HL-60 (cell line): ENCODE data around the gene MYO7A.

ENCODE experiments used
- POLR2AphosphoS5 ChIP-seq: IDR thresholded peaks from 2 replicates; pipeline ENCODE4 v1.6.1; 2012; ENCODE audit warnings: low read depth
- SPI1 ChIP-seq: IDR thresholded peaks from 2 replicates; pipeline ENCODE4 v1.6.1; 2012; ENCODE audit warnings: low read depth, mild to moderate bottlenecking, borderline replicate concordance
- TF ChIP-seq, protein P1 (sequence below): IDR thresholded peaks from one replicate; pipeline ENCODE4 v1.5.1; 2011; ENCODE audit warnings: low read length, control low read depth, inconsistent platforms; ENCODE audit not compliant: insufficient read depth
- TF ChIP-seq, protein P2 (sequence below): IDR thresholded peaks from 2 replicates; pipeline ENCODE4 v1.6.1; 2012; ENCODE audit warnings: low read depth; ENCODE audit not compliant: insufficient replicate concordance

DNA sequence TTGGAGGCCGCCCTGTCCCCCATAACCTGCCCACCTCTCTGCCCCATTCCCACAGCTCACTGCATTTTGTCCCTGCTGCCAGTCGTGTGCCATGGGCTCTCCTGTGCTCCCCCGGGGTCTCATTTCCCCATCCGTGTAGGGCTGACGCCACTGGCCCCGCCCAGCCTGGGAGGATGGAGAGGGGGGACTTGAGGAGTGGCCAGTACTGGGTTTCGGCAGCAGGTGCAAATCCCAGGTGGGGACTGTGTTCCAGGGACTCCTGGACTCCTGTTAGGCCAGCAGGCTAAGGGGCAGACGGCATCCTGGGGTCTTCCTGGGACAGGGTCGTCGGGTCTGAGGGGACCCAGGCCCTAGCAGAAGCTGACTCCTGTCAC is 1.2 kb upstream of the MYO7A start:
- TF ChIP-seq, protein P1, sequence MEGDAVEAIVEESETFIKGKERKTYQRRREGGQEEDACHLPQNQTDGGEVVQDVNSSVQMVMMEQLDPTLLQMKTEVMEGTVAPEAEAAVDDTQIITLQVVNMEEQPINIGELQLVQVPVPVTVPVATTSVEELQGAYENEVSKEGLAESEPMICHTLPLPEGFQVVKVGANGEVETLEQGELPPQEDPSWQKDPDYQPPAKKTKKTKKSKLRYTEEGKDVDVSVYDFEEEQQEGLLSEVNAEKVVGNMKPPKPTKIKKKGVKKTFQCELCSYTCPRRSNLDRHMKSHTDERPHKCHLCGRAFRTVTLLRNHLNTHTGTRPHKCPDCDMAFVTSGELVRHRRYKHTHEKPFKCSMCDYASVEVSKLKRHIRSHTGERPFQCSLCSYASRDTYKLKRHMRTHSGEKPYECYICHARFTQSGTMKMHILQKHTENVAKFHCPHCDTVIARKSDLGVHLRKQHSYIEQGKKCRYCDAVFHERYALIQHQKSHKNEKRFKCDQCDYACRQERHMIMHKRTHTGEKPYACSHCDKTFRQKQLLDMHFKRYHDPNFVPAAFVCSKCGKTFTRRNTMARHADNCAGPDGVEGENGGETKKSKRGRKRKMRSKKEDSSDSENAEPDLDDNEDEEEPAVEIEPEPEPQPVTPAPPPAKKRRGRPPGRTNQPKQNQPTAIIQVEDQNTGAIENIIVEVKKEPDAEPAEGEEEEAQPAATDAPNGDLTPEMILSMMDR = no peak
- TF ChIP-seq SPI1 (no peak), POLR2AphosphoS5 (no peak)
- TF ChIP-seq, protein P2, sequence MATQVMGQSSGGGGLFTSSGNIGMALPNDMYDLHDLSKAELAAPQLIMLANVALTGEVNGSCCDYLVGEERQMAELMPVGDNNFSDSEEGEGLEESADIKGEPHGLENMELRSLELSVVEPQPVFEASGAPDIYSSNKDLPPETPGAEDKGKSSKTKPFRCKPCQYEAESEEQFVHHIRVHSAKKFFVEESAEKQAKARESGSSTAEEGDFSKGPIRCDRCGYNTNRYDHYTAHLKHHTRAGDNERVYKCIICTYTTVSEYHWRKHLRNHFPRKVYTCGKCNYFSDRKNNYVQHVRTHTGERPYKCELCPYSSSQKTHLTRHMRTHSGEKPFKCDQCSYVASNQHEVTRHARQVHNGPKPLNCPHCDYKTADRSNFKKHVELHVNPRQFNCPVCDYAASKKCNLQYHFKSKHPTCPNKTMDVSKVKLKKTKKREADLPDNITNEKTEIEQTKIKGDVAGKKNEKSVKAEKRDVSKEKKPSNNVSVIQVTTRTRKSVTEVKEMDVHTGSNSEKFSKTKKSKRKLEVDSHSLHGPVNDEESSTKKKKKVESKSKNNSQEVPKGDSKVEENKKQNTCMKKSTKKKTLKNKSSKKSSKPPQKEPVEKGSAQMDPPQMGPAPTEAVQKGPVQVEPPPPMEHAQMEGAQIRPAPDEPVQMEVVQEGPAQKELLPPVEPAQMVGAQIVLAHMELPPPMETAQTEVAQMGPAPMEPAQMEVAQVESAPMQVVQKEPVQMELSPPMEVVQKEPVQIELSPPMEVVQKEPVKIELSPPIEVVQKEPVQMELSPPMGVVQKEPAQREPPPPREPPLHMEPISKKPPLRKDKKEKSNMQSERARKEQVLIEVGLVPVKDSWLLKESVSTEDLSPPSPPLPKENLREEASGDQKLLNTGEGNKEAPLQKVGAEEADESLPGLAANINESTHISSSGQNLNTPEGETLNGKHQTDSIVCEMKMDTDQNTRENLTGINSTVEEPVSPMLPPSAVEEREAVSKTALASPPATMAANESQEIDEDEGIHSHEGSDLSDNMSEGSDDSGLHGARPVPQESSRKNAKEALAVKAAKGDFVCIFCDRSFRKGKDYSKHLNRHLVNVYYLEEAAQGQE = no peak
